ENCODE data around the gene POLR1D.

GRCh38 chr13:27592865-27593264, 28.8 kb upstream of the POLR1D start:
- no peak for TF ChIP-seq NFYB (CRISPR knock-in tag; conservative IDR thresholded peaks at IDR 0.05; ENCODE audit: low read depth)
- TF ChIP-seq ZNF416 (CRISPR knock-in tag; IDR thresholded peaks at IDR 0.05), result no peak
- no peak for TF ChIP-seq CTCF (IDR thresholded peaks at IDR 0.05)
- no peak for TF ChIP-seq SOX15 (CRISPR knock-in tag; IDR thresholded peaks at IDR 0.05)
- TF ChIP-seq E2F4 (CRISPR knock-in tag; IDR thresholded peaks at IDR 0.05; ENCODE audit: borderline replicate concordance, low read depth), result no peak
- no peak for TF ChIP-seq MYBL2 (CRISPR knock-in tag; IDR thresholded peaks at IDR 0.05)
- TF ChIP-seq KAT7 (CRISPR knock-in tag; IDR thresholded peaks at IDR 0.05; ENCODE audit: borderline replicate concordance), result no peak
- TF ChIP-seq ZNF232 (CRISPR knock-in tag; IDR thresholded peaks at IDR 0.05), result no peak
- no peak for TF ChIP-seq NR3C1 (CRISPR knock-in tag; conservative IDR thresholded peaks at IDR 0.05; ENCODE audit: low read depth)
- no peak for TF ChIP-seq ZNF121 (CRISPR knock-in tag; IDR thresholded peaks at IDR 0.05)
- no peak for TF ChIP-seq ZNF512 (CRISPR knock-in tag; IDR thresholded peaks at IDR 0.05; ENCODE audit: borderline replicate concordance)
- no peak for TF ChIP-seq USF2 (CRISPR knock-in tag; IDR thresholded peaks at IDR 0.05)
